ENCODE data around the gene AFAP1L1.

- TF ChIP-seq CTCF (IDR thresholded peaks at IDR 0.05) (no peak), EP300 (IDR thresholded peaks at IDR 0.05) (no peak)
These were observed 73.7 kb downstream of the AFAP1L1 start, which contains the start of gene GRPEL2 for GRCh38 chr5:149345147-149345891.
